GM18951 (cell line): ENCODE results near the gene CEBPG.

Experiments used
- POLR2A ChIP-seq: IDR thresholded peaks from 4 replicates; pipeline ENCODE4 v1.6.1; 2011; ENCODE audit warnings: mild to moderate bottlenecking; ENCODE audit not compliant: insufficient read length, insufficient read depth; ENCODE audit errors: extremely low read depth
- in situ Hi-C: fragments of 300-500 bp; cut with MboI; formaldehyde crosslinking; loops from one replicate; pipeline ENCODE4 v1.12.0; 2022; ENCODE audit warnings: low sequenced_read_pairs, mixed read lengths, inconsistent platforms; ENCODE audit not compliant: unreplicated experiment

Gene CEBPG

GRCh38 chr19:33405553-33406461 is 32.3 kb downstream of the CEBPG start:
- TF ChIP-seq POLR2A, result no peak
- in situ Hi-C loops, result loop anchor here (10.0 kb wide), 1 partner anchor 171 kb away; no protein-coding TSS in a partner anchor

- TF ChIP-seq POLR2A, result no peak
- in situ Hi-C loops, result loop anchor here (10.0 kb wide), 1 partner anchor 172 kb away; no protein-coding TSS in a partner anchor
These were observed 33.1 kb downstream of the CEBPG start for GRCh38 chr19:33406521-33407139.

- no peak for TF ChIP-seq POLR2A
- in situ Hi-C loops, result loop anchor here (10.0 kb wide), 1 partner anchor 172 kb away; no protein-coding TSS in a partner anchor
These were observed 33.6 kb downstream of the CEBPG start for GRCh38 chr19:33407140-33407551.

- TF ChIP-seq POLR2A, result no peak
- in situ Hi-C loops, result loop anchor here (10.0 kb wide), 1 partner anchor 173 kb away; no protein-coding TSS in a partner anchor
These were observed 34.2 kb downstream of the CEBPG start for GRCh38 chr19:33407716-33408115.

DNA sequence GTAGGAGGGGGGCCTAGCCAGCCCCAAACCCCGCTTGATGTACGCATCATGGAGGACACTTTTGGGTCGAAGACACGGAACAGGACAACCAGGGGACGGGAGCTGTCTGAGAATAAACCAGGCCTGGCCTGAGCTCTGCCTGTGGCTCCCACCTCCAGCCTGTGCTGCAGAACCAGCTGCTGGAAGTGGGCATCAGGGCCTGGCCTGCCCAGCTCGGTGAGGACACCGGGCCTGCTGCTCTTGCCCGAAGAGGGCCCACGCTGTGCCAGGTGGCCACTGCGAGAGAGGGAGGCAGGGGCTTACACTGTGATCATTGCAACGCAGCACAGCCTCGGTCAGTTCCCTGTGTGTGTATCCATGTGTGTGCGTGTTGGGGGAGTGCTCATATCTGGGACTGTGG is 34.6 kb downstream of the CEBPG start:
- in situ Hi-C loops, result loop anchor here (10.0 kb wide), 1 partner anchor 173 kb away; no protein-coding TSS in a partner anchor

GRCh38 chr19:33408538-33409434 is 35.3 kb downstream of the CEBPG start:
- in situ Hi-C loops, result loop anchor here (10.0 kb wide), 1 partner anchor 174 kb away; no protein-coding TSS in a partner anchor
- no peak for TF ChIP-seq POLR2A

More for the DNA sequence above, 34.6 kb downstream of the CEBPG start:
- TF ChIP-seq POLR2A, result no peak

DNA sequence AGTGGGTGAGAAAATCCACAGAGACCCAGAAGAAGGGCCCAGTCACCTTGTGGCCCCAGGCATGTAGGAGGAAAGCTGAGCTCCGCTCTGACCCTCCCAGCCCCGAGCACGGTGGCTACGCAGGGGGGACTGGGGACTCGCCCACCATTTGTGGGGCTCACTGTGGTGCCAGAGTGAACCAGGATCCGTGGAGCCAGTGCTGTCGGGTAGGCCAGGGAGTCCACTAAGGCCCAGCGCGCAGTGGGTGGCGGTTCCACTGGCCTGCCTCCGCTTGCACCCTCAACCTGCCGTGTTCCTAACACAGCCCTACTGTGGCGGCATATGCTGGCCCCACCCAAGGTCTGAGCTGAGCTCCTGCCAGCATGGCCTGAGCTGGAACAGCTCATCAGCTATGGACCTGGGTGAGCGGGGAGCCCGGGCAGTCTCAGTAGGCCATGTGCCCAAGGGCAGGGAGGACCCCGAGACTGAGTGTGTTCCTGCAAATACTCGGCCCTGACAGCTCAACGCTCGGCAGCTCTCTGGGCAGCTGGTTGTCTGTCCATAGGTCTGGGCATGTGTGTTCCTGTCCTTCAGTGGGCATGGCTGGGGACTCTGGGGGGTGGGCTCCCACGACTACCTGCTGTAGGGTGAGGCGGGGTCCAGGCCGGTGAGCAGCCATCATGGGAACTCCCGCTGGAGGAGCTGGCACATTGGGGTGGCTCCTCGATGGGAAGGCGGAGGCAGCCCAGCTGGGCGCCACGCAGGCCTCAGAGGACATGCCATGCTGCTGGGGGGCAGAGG is 36.6 kb downstream of the CEBPG start:
- TF ChIP-seq POLR2A, result no peak
- in situ Hi-C loops, result loop anchor here (10.0 kb wide), 1 partner anchor 175 kb away; no protein-coding TSS in a partner anchor

DNA sequence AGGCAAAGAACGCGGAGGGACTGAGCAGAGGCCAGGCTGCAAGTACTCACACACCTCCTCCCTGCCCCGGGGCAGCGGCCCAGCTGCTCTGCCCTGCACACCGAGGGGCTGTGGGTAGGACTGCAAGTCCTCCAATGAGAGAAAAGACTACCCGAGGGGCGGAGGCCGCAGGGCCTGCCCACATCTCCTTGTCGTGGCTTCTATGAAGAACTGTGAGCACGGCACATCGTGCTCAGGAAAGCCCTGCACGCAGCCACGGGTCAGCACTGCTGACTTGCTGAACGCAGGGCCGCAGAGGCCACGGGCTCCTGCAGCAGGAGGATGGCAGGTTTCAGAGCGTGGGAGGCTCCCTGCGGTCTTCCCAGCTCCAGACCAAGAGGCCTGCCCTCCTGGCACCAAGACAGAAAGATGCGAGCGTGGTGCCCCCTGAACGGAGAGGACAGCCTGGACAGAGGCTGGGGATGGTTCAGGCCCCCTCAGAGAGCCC is 37.4 kb downstream of the CEBPG start:
- in situ Hi-C loops, result no loop called here
- TF ChIP-seq POLR2A, result no peak

- TF ChIP-seq POLR2A, result no peak
- in situ Hi-C loops, result no loop called here
These were observed 38.2 kb downstream of the CEBPG start for GRCh38 chr19:33411621-33412180.

GRCh38 chr19:33412601-33413425 is 39.3 kb downstream of the CEBPG start:
- no peak for TF ChIP-seq POLR2A
- in situ Hi-C loops, result no loop called here

GRCh38 chr19:33413426-33413725 is 39.9 kb downstream of the CEBPG start:
- in situ Hi-C loops, result no loop called here

More at GRCh38 chr19:33413426-33413725, 39.9 kb downstream of the CEBPG start:
- TF ChIP-seq POLR2A, result no peak
